PFSK-1 (cell line): Measurements from ENCODE around the gene SLC35A2.

Experiments
- FOXP2 ChIP-seq: optimal IDR thresholded peaks from 2 replicates; pipeline ENCODE3; 2011; ENCODE audit warnings: borderline replicate concordance, control low read depth, inconsistent platforms; ENCODE audit not compliant: insufficient read depth; ENCODE audit errors: extremely low read length, extremely low read depth
- POLR2AphosphoS5 ChIP-seq: IDR thresholded peaks from 2 replicates; pipeline ENCODE4 v1.6.1; 2012; ENCODE audit warnings: low read depth, mild to moderate bottlenecking, control low read depth, low read length, moderate library complexity
- SIN3A ChIP-seq: IDR thresholded peaks from 2 replicates; pipeline ENCODE4 v1.6.1; 2012; ENCODE audit warnings: mild to moderate bottlenecking, low read length, moderate library complexity, borderline replicate concordance; ENCODE audit not compliant: insufficient read depth
- TAF1 ChIP-seq: IDR thresholded peaks from 2 replicates; pipeline ENCODE4 v1.6.1; 2012; ENCODE audit warnings: low read length, control low read depth, borderline replicate concordance; ENCODE audit not compliant: insufficient read depth
- TF ChIP-seq, protein P1 (sequence below), 2 experiments: IDR thresholded peaks; 2 replicates each; pipeline versions ENCODE4 v1.6.1 to v1.8.0; 2011 to 2012; ENCODE audit warnings: low read depth in 2 of 2, low read length in 2 of 2, control low read depth in 1 of 2, inconsistent platforms in 1 of 2, mild to moderate bottlenecking in 1 of 2, moderate library complexity in 1 of 2; ENCODE audit not compliant: insufficient read depth in 1 of 2

Gene SLC35A2

DNA sequence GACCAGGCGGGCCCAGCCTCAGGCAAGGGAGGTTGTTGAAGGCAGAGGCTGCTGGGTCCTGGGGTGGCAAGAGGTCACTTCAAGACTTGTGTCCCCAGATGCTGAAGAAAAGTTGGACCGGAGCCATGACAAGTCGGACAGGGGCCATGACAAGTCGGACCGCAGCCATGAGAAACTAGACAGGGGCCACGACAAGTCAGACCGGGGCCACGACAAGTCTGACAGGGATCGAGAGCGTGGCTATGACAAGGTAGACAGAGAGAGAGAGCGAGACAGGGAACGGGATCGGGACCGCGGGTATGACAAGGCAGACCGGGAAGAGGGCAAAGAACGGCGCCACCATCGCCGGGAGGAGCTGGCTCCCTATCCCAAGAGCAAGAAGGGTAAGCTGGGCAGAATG lies 9.3 kb downstream of the SLC35A2 start:
- TF ChIP-seq, protein P1, sequence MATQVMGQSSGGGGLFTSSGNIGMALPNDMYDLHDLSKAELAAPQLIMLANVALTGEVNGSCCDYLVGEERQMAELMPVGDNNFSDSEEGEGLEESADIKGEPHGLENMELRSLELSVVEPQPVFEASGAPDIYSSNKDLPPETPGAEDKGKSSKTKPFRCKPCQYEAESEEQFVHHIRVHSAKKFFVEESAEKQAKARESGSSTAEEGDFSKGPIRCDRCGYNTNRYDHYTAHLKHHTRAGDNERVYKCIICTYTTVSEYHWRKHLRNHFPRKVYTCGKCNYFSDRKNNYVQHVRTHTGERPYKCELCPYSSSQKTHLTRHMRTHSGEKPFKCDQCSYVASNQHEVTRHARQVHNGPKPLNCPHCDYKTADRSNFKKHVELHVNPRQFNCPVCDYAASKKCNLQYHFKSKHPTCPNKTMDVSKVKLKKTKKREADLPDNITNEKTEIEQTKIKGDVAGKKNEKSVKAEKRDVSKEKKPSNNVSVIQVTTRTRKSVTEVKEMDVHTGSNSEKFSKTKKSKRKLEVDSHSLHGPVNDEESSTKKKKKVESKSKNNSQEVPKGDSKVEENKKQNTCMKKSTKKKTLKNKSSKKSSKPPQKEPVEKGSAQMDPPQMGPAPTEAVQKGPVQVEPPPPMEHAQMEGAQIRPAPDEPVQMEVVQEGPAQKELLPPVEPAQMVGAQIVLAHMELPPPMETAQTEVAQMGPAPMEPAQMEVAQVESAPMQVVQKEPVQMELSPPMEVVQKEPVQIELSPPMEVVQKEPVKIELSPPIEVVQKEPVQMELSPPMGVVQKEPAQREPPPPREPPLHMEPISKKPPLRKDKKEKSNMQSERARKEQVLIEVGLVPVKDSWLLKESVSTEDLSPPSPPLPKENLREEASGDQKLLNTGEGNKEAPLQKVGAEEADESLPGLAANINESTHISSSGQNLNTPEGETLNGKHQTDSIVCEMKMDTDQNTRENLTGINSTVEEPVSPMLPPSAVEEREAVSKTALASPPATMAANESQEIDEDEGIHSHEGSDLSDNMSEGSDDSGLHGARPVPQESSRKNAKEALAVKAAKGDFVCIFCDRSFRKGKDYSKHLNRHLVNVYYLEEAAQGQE (IDR thresholded peaks at IDR 0.05; ENCODE audit: insufficient read depth in 1 of 2, low read depth in 2 of 2, low read length in 2 of 2): no peak
- TF ChIP-seq SIN3A: no peak
- no peak for TF ChIP-seq FOXP2
- TF ChIP-seq POLR2AphosphoS5: no peak
- no peak for TF ChIP-seq TAF1

DNA sequence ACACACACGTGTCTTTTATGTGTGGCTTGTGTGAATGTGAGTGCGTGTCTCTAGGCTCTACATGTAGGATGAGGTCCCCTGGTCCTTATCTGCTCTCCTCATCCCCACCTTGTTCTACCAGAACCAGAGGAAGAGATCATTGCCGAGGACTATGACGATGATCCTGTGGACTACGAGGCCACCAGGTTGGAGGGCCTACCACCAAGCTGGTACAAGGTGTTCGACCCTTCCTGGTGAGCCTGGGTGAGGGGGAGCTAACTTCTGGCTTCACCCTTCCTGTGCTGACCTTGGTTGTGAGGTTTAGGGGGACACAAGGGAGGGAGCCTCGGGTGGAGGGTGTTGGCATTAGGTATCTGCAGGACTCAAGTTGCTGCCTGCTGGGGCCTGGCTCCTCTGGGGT lies 10.4 kb downstream of the SLC35A2 start:
- TF ChIP-seq, protein P1 (IDR thresholded peaks at IDR 0.05; ENCODE audit: insufficient read depth in 1 of 2, low read depth in 2 of 2, low read length in 2 of 2): no peak
- TF ChIP-seq FOXP2 (no peak), SIN3A (no peak), TAF1 (no peak), POLR2AphosphoS5 (no peak)

DNA sequence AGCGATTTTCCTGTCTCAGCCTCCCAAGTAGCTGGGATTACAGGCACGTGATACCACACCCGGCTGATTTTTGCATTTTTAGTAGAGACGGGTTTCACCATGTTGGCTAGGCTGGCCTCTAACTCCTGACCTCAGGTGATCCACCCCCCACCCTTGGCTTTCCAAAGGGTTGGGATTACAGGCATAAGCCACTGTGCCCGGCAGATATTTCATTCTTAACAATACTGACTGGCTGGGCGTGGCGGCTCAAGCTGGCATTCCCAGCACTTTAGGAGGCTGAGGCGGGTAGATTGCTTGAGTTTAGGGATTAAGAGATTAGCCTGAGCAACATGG lies 12.4 kb downstream of the SLC35A2 start:
- no peak for TF ChIP-seq SIN3A

DNA sequence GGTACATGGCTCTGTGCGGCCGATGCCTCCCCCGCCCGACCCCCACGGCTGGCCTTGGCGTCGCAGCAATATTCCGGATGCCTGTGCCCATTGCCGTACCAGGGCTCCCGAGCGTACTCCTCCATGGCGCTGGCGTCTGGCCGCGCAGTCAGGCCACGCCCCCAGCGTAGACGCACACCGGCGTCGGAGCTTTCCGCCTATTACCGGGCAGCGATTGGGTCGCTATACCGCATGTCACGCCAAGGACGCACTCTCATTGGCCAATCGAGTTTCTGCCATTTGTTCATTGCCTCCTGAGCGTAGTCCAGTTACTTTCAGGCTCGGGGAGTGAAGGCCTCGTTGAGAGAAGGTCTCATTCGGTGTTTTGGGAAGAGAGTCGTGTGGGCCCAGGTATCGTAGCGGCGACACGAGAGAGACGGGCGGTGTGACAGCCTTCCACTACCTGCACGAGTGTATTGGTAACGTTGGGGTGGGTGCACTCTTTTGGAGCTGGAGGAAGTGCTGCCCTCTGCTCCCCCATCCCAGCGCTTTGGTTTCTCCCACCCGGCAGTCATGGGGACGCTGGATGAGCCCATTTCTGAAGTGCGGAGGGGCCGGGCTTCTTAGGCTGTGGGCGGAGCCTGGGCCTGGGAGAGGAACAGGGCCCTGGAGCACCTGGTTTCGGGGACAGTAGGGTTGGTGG lies 13.7 kb downstream of the SLC35A2 start, which contains the start of the genes PQBP1 and TIMM17B:
TSS of gene PQBP1 (plus strand) at position 306 of the 682 bp plus-strand sequence. CDS start 580 bp downstream, outside the sequence.
TSS of gene TIMM17B (minus strand) at position 144 of the 682 bp plus-strand sequence. CDS start at position 125, 19 bp downstream.
- peak; percentile 92 for TF ChIP-seq POLR2AphosphoS5
- TF ChIP-seq, protein P1 (IDR thresholded peaks at IDR 0.05; ENCODE audit: insufficient read depth in 1 of 2, low read depth in 2 of 2, low read length in 2 of 2): no peak
- TF ChIP-seq FOXP2: no peak
- TF ChIP-seq SIN3A: peak; percentile 42; the same call in 1 of the 2 replicates
- peak; percentile 80; the same call in 1 of the 2 replicates for TF ChIP-seq TAF1

DNA sequence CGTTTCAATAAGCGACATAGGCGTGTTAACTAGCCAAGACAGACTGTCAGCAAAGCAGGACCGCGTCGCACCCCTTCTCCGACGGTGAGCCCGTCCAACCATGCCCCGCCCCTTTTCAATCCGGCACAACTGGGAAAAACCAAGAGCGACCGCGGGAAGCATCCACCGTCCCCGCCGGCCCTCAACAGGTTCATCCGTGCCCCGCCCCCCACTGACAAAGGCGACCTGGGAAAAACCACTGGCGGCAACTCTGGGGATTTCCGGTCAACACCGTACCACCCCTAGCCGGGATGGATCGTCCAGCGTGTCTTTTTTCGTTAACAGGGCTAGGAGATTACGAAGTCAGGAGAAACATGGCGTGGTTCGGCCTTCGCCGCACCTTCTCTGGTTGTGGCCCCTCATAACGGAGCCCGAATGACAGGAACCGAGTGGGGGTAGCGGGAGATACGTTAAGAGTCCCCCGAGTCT lies 14.3 kb downstream of the SLC35A2 start:
- TF ChIP-seq FOXP2 (no peak), SIN3A (no peak), TAF1 (no peak), POLR2AphosphoS5 (no peak)
- TF ChIP-seq, protein P1 (IDR thresholded peaks at IDR 0.05; ENCODE audit: insufficient read depth in 1 of 2, low read depth in 2 of 2, low read length in 2 of 2): no peak
